Esophagus muscularis mucosa (tissue), 4 donors: ENCODE data around the gene CCT7. TPM values are rescaled to one million over a fixed set of nuclear protein-coding genes. Genes with fewer than 3 reads are reported as not detected.

Experiments
- DNase-seq: peaks from one replicate; pipeline ENCODE4 v3.0.0-alpha.2; 2017; ENCODE audit errors: extremely low spot score
- H3K27ac ChIP-seq, 4 donors: fragments of 200-600 bp; sonication (generic); replicated peaks in 1 of 4; 1 replicate in 3 of 4; 2 replicates in 1 of 4; pipeline ENCODE4 v1.5.1; 2016 to 2019; ENCODE audit warnings: mild to moderate bottlenecking in 1 of 4
- H3K27me3 ChIP-seq, 4 donors: fragments of 200-600 bp; sonication (generic); one replicate each; pipeline versions ENCODE4 v1.5.1 to v1.6.0; 2016 to 2019
- H3K36me3 ChIP-seq, 4 donors: fragments of 200-600 bp; sonication (generic); one replicate each; pipeline ENCODE4 v1.5.1; 2016 to 2019
- H3K4me1 ChIP-seq, 4 donors: fragments of 200-600 bp; sonication (generic); one replicate each; pipeline ENCODE4 v1.5.1; 2016 to 2019
- H3K4me3 ChIP-seq, 4 donors: fragments of 200-600 bp; sonication (generic); 1 replicate in 2 of 4; 2 replicates in 2 of 4; pipeline ENCODE4 v1.5.1; 2016 to 2019; ENCODE audit warnings: mild to moderate bottlenecking in 4 of 4, moderate library complexity in 1 of 4
- H3K9me3 ChIP-seq, 4 donors: fragments of 200-600 bp; sonication (generic); 1 replicate in 3 of 4; 2 replicates in 1 of 4; pipeline ENCODE4 v1.5.1; 2016 to 2019
- CTCF ChIP-seq, 3 experiments: fragments of 200-600 bp in 2 of 3; fragments of 450-650 bp in 1 of 3; sonication (generic) in 2 of 3; IDR thresholded peaks; one replicate each; pipeline ENCODE4 v1.5.1; 2017 to 2019; ENCODE audit warnings: antibody characterized with exemption in 3 of 3, mild to moderate bottlenecking in 2 of 3, moderate library complexity in 1 of 3
- EP300 ChIP-seq: sonication (generic); formaldehyde crosslinking; IDR thresholded peaks from one replicate; pipeline ENCODE4 v1.6.1; 2017; ENCODE audit warnings: antibody characterized with exemption
- POLR2A ChIP-seq: fragments of 450-650 bp; IDR thresholded peaks from one replicate; pipeline ENCODE4 v1.6.1; 2017; ENCODE audit warnings: antibody characterized with exemption, moderate library complexity, mild to moderate bottlenecking, low read depth
- POLR2AphosphoS5 ChIP-seq, 2 donors: sonication (generic); formaldehyde crosslinking; IDR thresholded peaks; one replicate each; pipeline ENCODE4 v1.6.1; 2017; ENCODE audit warnings: antibody characterized with exemption in 2 of 2
- WGBS: methylation state at CpG from one replicate; pipeline ENCODE4 v1.1.5; 2018; 5-methylcytosine and 5-hydroxymethylcytosine counted together
- intact Hi-C: fragments of 100-400 bp; cut with DNase I; formaldehyde crosslinking; loops from one replicate; pipeline ENCODE4 v1.15.1; 2023
- total RNA-seq, 4 donors: library from RNA; depleted of rRNA; stranded (reverse); fragments of >200 nt; gene quantifications; one replicate each; pipeline versions ENCODE4 v1.1.0 to v1.2.1, GENCODE V29; 2016

The CCT7 gene
- total RNA-seq, 4 donors from 2014 or later, result 193 to 244 (median 222) TPM

- H3K27ac ChIP-seq, result no peak overlapping the region
- 87% methylated on average over 4 of the region's 4 CpGs for WGBS
- DNase-seq, result no peak
- intact Hi-C loops, result loop anchor here (10.0 kb wide), 1 partner anchor 175 kb away; the partner anchor contains the start of gene ALMS1
- TF ChIP-seq EP300, result no peak
- no peak for TF ChIP-seq POLR2AphosphoS5 (IDR thresholded peaks at IDR 0.05)
- TF ChIP-seq CTCF (IDR thresholded peaks at IDR 0.05), result no peak
- no peak for TF ChIP-seq POLR2A
- H3K9me3 ChIP-seq, result no peaks in the 10 kb centered on the region
- H3K27me3 ChIP-seq, result peaks cover 0 to 19% (median 0%) of the 10 kb centered on the region in 4 donors
- H3K36me3 ChIP-seq, result no peaks in the 10 kb centered on the region
- no peak overlapping the region for H3K4me3 ChIP-seq
- peaks cover 0 to 27% (median 21%) of the 10 kb centered on the region in 4 donors for H3K4me1 ChIP-seq
Measured at GRCh38 chr2:73210019-73210418, 24.1 kb upstream of the CCT7 start.

- intact Hi-C loops, result loop anchor here (10.0 kb wide), 1 partner anchor 174 kb away; the partner anchor contains the start of gene ALMS1
- WGBS, result 80% methylated on average over 1 of the region's 6 CpGs
- H3K27me3 ChIP-seq, result peaks cover 0 to 12% (median 0%) of the 10 kb centered on the region in 4 donors
- no peak for DNase-seq
- TF ChIP-seq POLR2A (no peak), CTCF (IDR thresholded peaks at IDR 0.05) (no peak)
- H3K4me1 ChIP-seq, result peaks cover 4 to 33% (median 27%) of the 10 kb centered on the region in 4 donors
- no peaks in the 10 kb centered on the region for H3K9me3 ChIP-seq
- no peaks in the 10 kb centered on the region for H3K36me3 ChIP-seq
- no peak overlapping the region for H3K4me3 ChIP-seq
- H3K27ac ChIP-seq, result no peak overlapping the region
Measured at GRCh38 chr2:73210696-73211095, 23.4 kb upstream of the CCT7 start.

GRCh38 chr2:73212098-73212447 lies 22.0 kb upstream of the CCT7 start:
- H3K9me3 ChIP-seq, result no peaks in the 10 kb centered on the region
- no peaks in the 10 kb centered on the region for H3K36me3 ChIP-seq
- no peak overlapping the region for H3K4me3 ChIP-seq
- TF ChIP-seq POLR2A (no peak), EP300 (no peak), CTCF (IDR thresholded peaks at IDR 0.05) (no peak)
- intact Hi-C loops, result loop anchor here (10.0 kb wide), 1 partner anchor 173 kb away; the partner anchor contains the start of gene ALMS1
- H3K4me1 ChIP-seq, result peaks cover 4 to 35% (median 27%) of the 10 kb centered on the region in 4 donors
- peak overlapping the region in 2 of 4 donors; percentile 28 to 32 for H3K27ac ChIP-seq
- H3K27me3 ChIP-seq, result peaks cover 0 to 1% (median 0%) of the 10 kb centered on the region in 4 donors
- DNase-seq, result no peak
- 83% methylated on average over 7 of the region's 7 CpGs for WGBS

GRCh38 chr2:73212448-73213176 lies 21.5 kb upstream of the CCT7 start:
- WGBS, result 71% methylated on average over 16 of the region's 20 CpGs
- Histone ChIP-seq H3K27ac (peak overlapping the region in 2 of 4 donors; percentile 20 to 28), H3K4me3 (no peak overlapping the region), H3K27me3 (no peaks in the 10 kb centered on the region), H3K4me1 (peaks cover 4 to 35% (median 27%) of the 10 kb centered on the region in 4 donors), H3K9me3 (no peaks in the 10 kb centered on the region), H3K36me3 (no peaks in the 10 kb centered on the region)
- intact Hi-C loops, result loop anchor here (10.0 kb wide), 1 partner anchor 172 kb away; the partner anchor contains the start of gene ALMS1
- DNase-seq, result no peak
- no peak for TF ChIP-seq POLR2A
- no peak for TF ChIP-seq EP300
- peak in 1 of 2 donors; percentile 35 for TF ChIP-seq POLR2AphosphoS5 (IDR thresholded peaks at IDR 0.05)
- peak; percentile 77 to 98 (median 82) for TF ChIP-seq CTCF (IDR thresholded peaks at IDR 0.05)
